CD8-positive, alpha-beta memory T cell (primary cell): ENCODE data around the gene DTWD2. TPM values are rescaled to one million over a fixed set of nuclear protein-coding genes. Genes with fewer than 3 reads are reported as not detected.
"Not testable (repeated sequence)": the region's sequence is repeated elsewhere in the genome, so short reads cannot be mapped to it uniquely, and the experiment has no call there.

Experiments used
- CTCF ChIA-PET: fragments of 350-600 bp; sonication (Branson Sonifier 250); formaldehyde crosslinking; loops from one replicate; lab custom pipeline; 2021; ENCODE audit warnings: antibody characterized with exemption; lab: Charles Lee
- POLR2A ChIA-PET: fragments of 350-600 bp; sonication (Branson Sonifier 250); formaldehyde crosslinking; loops from one replicate; lab custom pipeline; 2021; ENCODE audit warnings: antibody characterized with exemption; lab: Charles Lee
- DNase-seq, 5 donors: peaks; one replicate each; pipeline versions ENCODE4 v3.0.0 to v3.0.0-alpha.2; 2020 to 2022; ENCODE audit warnings: mixed read lengths in 1 of 5
- H3K27ac ChIP-seq: one replicate; pipeline ENCODE4 v1.7.0; 2013; ENCODE audit warnings: low read depth, mild to moderate bottlenecking, low read length, moderate library complexity
- H3K27me3 ChIP-seq: 2 replicates; pipeline ENCODE4 v1.7.0; 2013; ENCODE audit warnings: low read length, mild to moderate bottlenecking; ENCODE audit not compliant: insufficient read depth, poor library complexity, severe bottlenecking
- H3K36me3 ChIP-seq: 2 replicates; pipeline ENCODE4 v1.7.0; 2013; ENCODE audit warnings: mild to moderate bottlenecking, low read length, moderate library complexity; ENCODE audit not compliant: insufficient read depth
- H3K4me1 ChIP-seq: 2 replicates; pipeline ENCODE4 v1.7.0; 2013; ENCODE audit warnings: mild to moderate bottlenecking, low read length, moderate library complexity; ENCODE audit not compliant: insufficient read depth
- H3K4me3 ChIP-seq: 2 replicates; pipeline ENCODE4 v1.7.0; 2013; ENCODE audit warnings: mild to moderate bottlenecking, low read length
- H3K9me3 ChIP-seq: 2 replicates; pipeline ENCODE4 v1.7.0; 2013; ENCODE audit warnings: mild to moderate bottlenecking, low read length
- H3K27ac Mint-ChIP-seq, 8 donors: one replicate each; pipeline ENCODE4 v1.8.0; 2020 to 2021; ENCODE audit warnings: mixed read lengths in 8 of 8, mild to moderate bottlenecking in 6 of 8, inconsistent platforms in 3 of 8, moderate library complexity in 3 of 8
- H3K27me3 Mint-ChIP-seq, 2 donors: one replicate each; pipeline ENCODE4 v1.8.0; 2020 to 2021; ENCODE audit warnings: mixed read lengths in 2 of 2, mild to moderate bottlenecking in 1 of 2, moderate library complexity in 1 of 2
- H3K36me3 Mint-ChIP-seq, 3 donors: one replicate each; pipeline ENCODE4 v1.8.0; 2020 to 2021; ENCODE audit warnings: mixed read lengths in 3 of 3, inconsistent platforms in 1 of 3, mild to moderate bottlenecking in 1 of 3
- H3K4me1 Mint-ChIP-seq, 3 donors: one replicate each; pipeline ENCODE4 v1.8.0; 2020 to 2021; ENCODE audit warnings: mixed read lengths in 3 of 3, inconsistent platforms in 1 of 3, mild to moderate bottlenecking in 1 of 3
- H3K4me3 Mint-ChIP-seq, 7 donors: one replicate each; pipeline ENCODE4 v1.8.0; 2020 to 2021; ENCODE audit warnings: mixed read lengths in 7 of 7, mild to moderate bottlenecking in 6 of 7, moderate library complexity in 4 of 7, inconsistent platforms in 2 of 7
- H3K9me3 Mint-ChIP-seq, 5 donors: one replicate each; pipeline ENCODE4 v1.8.0; 2020 to 2022; ENCODE audit warnings: mixed read lengths in 5 of 5, mild to moderate bottlenecking in 3 of 5, moderate library complexity in 2 of 5, inconsistent platforms in 1 of 5
- polyA plus RNA-seq: library from polyadenylated mRNA; unstranded; fragments of 300-500 nt; fragmentation: Illumina TruSeq; gene quantifications from one replicate; pipeline ENCODE4 v1.2.3, GENCODE V29; 2021
- total RNA-seq, 2 experiments: library from RNA; stranded (reverse); gene quantifications; one replicate each; pipeline ENCODE4 v1.2.3, GENCODE V29; 2021

The DTWD2 gene
- total and polyA plus RNA-seq, 3 experiments from 2014 or later, result 3.3 to 4.2 (median 3.7) TPM

- Mint-ChIP-seq H3K4me3 (no peak overlapping the region), H3K4me1 (no peaks in the 10 kb centered on the region), H3K27me3 (no peaks in the 10 kb centered on the region), H3K9me3 (no peaks in the 10 kb centered on the region), H3K27ac (no peak overlapping the region), H3K36me3 (no peaks in the 10 kb centered on the region)
- Histone ChIP-seq H3K4me1 (no peaks in the 10 kb centered on the region), H3K9me3 (no peaks in the 10 kb centered on the region), H3K27ac (no peak overlapping the region), H3K36me3 (no peaks in the 10 kb centered on the region), H3K4me3 (no peak overlapping the region), H3K27me3 (no peaks in the 10 kb centered on the region)
- CTCF ChIA-PET, result interaction anchor here (1.3 to 1.7 kb wide), 2 partner anchors 28 to 395 kb away, joined by 4 read pairs; partner anchors contain the start of gene DTWD2
- DNase-seq, result no peak
- POLR2A ChIA-PET, result no interaction called here
Measured at GRCh38 chr5:119016125-119016774, 27.9 kb upstream of the DTWD2 start.

- ChIA-PET POLR2A (no interaction called here), CTCF (interaction anchor here (0.8 kb wide), 1 partner anchor 23 kb away, joined by 3 read pairs; the partner anchor contains the start of gene DTWD2)
- H3K27me3 Mint-ChIP-seq, result no peaks in the 10 kb centered on the region
Measured at GRCh38 chr5:119011186-119011585, 22.8 kb upstream of the DTWD2 start.

DNA sequence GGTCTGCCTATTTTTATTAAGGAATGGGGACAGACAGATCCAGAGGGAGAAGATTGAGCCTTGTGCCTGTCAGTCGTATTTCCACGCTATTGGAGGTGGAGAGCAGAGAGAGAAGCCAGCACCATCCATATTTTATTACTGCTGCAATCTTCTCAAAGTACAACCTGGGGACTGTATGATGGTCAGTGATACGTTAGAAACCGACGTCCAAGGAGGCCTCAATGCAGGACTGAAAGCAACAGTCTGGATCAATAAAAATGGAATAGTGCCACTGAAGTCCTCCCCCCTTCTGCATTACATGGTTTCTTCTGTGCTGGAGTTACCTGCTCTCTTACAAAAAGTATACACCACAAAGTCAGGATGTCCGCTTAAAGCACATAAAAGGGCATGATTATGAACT is 21.9 kb upstream of the DTWD2 start:
- CTCF ChIA-PET, result interaction anchor here (0.8 kb wide), 1 partner anchor 22 kb away, joined by 3 read pairs; the partner anchor contains the start of gene DTWD2
- Histone ChIP-seq H3K36me3 (no peaks in the 10 kb centered on the region), H3K4me1 (no peaks in the 10 kb centered on the region), H3K9me3 (no peaks in the 10 kb centered on the region), H3K27ac (no peak overlapping the region), H3K27me3 (no peaks in the 10 kb centered on the region), H3K4me3 (no peak overlapping the region)
- no peak overlapping the region for H3K27ac Mint-ChIP-seq
- POLR2A ChIA-PET, result no interaction called here
- no peaks in the 10 kb centered on the region for H3K4me1 Mint-ChIP-seq
- DNase-seq, result no peak
- H3K4me3 Mint-ChIP-seq, result no peak overlapping the region
- H3K27me3 Mint-ChIP-seq, result no peaks in the 10 kb centered on the region
- H3K9me3 Mint-ChIP-seq, result no peaks in the 10 kb centered on the region
- H3K36me3 Mint-ChIP-seq, result no peaks in the 10 kb centered on the region

More at GRCh38 chr5:119011186-119011585, 22.8 kb upstream of the DTWD2 start:
- H3K4me1 ChIP-seq, result no peaks in the 10 kb centered on the region
- Mint-ChIP-seq H3K27ac (no peak overlapping the region), H3K4me1 (no peaks in the 10 kb centered on the region), H3K9me3 (no peaks in the 10 kb centered on the region), H3K4me3 (no peak overlapping the region), H3K36me3 (no peaks in the 10 kb centered on the region)
- DNase-seq, result no peak
- H3K9me3 ChIP-seq, result no peaks in the 10 kb centered on the region
- no peaks in the 10 kb centered on the region for H3K27me3 ChIP-seq
- no peak overlapping the region for H3K27ac ChIP-seq
- no peak overlapping the region for H3K4me3 ChIP-seq
- H3K36me3 ChIP-seq, result no peaks in the 10 kb centered on the region

DNA sequence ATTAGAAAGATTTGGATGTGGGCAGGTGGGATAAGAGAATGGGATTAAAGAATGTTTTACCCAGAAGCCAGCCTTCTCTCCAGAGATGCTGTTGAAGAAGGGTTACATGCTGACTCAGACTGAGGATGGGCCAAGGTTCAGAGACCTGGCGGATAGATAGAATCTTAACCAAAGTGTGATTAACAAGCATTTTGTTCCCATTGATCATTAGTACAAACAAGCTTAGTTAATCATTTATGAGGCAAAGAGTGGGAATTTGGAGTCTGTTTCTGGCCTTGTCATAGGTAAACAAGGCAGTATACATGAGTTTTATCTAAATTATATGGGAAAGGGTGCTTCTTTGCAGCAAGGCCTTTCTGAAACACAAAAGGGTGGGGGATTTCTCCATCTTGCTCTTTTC is 20.8 kb upstream of the DTWD2 start:
- Histone ChIP-seq H3K27ac (no peak overlapping the region), H3K4me3 (no peak overlapping the region), H3K36me3 (no peaks in the 10 kb centered on the region), H3K9me3 (no peaks in the 10 kb centered on the region), H3K4me1 (no peaks in the 10 kb centered on the region), H3K27me3 (no peaks in the 10 kb centered on the region)
- no peak for DNase-seq
- no peaks in the 10 kb centered on the region for H3K9me3 Mint-ChIP-seq
- ChIA-PET CTCF (no interaction called here), POLR2A (no interaction called here)
- no peaks in the 10 kb centered on the region for H3K36me3 Mint-ChIP-seq
- no peak overlapping the region for H3K27ac Mint-ChIP-seq
- no peaks in the 10 kb centered on the region for H3K4me1 Mint-ChIP-seq
- no peaks in the 10 kb centered on the region for H3K27me3 Mint-ChIP-seq
- H3K4me3 Mint-ChIP-seq, result no peak overlapping the region

DNA sequence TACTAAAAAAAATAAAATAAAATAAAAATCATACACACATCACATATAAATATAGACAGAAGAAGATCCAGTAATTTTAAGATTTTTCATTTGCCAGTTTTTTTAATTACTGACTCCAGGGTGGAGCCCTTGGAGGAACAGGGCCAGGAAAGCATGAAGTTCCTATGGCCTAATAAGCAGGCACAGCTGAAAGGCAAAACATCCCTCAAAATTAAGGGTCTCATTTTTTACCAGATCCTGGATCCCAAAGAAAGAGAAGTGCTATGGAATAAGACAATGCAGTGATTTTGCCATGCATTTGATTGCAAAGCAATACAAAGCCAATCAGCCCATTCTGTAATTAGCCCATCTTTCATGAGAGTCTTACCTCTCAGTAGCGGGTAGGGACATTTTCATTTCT is 11.3 kb upstream of the DTWD2 start:
- no peak overlapping the region for H3K4me3 ChIP-seq
- Mint-ChIP-seq H3K27me3 (peaks cover 9 to 31% of the 10 kb centered on the region in 2 donors), H3K4me1 (no peaks in the 10 kb centered on the region), H3K4me3 (no peak overlapping the region), H3K27ac (no peak overlapping the region), H3K36me3 (peaks cover 0 to 26% (median 2%) of the 10 kb centered on the region in 3 donors), H3K9me3 (peaks cover 12 to 27% (median 20%) of the 10 kb centered on the region in 5 donors)
- H3K9me3 ChIP-seq, result peaks cover 9% of the 10 kb centered on the region
- CTCF ChIA-PET, result interaction anchor here (1.9 to 5.2 kb wide), 2 partner anchors 12 to 316 kb away, joined by 3 to 30 read pairs; partner anchors contain the start of gene DTWD2
- H3K27ac ChIP-seq, result no peak overlapping the region
- H3K4me1 ChIP-seq, result no peaks in the 10 kb centered on the region
- POLR2A ChIA-PET, result no interaction called here
- DNase-seq, result no peak
- H3K27me3 ChIP-seq, result no peaks in the 10 kb centered on the region
- H3K36me3 ChIP-seq, result no peaks in the 10 kb centered on the region

GRCh38 chr5:118998861-118999260 is 10.5 kb upstream of the DTWD2 start:
- H3K36me3 ChIP-seq, H3K4me3 Mint-ChIP-seq, H3K27ac Mint-ChIP-seq, H3K4me1 Mint-ChIP-seq, H3K4me3 ChIP-seq, H3K27ac ChIP-seq, DNase-seq, POLR2A ChIA-PET, H3K4me1 ChIP-seq, H3K9me3 ChIP-seq, H3K27me3 ChIP-seq: not testable (repeated sequence)
- CTCF ChIA-PET, result interaction anchor here (5.2 kb wide), 1 partner anchor 11 kb away, joined by 30 read pairs; the partner anchor contains the start of gene DTWD2
- peaks cover 9 to 31% of the 10 kb centered on the region in 2 donors for H3K27me3 Mint-ChIP-seq
- peaks cover 0 to 26% (median 2%) of the 10 kb centered on the region in 3 donors for H3K36me3 Mint-ChIP-seq
- H3K9me3 Mint-ChIP-seq, result peaks cover 12 to 27% (median 20%) of the 10 kb centered on the region in 5 donors

DNA sequence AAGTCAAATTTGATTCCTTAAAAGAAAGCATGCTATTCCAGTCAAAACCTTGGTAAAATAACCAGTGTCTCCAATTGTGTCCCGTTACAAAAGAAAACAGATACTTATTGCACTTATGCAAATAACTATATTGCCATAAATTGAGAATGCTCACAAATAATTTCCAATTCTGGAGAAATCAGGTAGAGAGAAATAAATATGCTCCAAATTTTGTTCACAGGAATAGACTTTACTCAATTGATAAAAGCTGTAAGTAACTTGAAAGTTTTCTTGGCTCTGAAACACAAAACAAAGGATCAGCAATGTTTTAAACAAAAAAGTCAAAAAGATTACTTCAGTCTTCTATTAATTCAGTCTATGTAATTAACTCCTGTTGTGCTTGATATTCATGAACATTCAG is 7.8 kb upstream of the DTWD2 start:
- no peak overlapping the region for H3K27ac Mint-ChIP-seq
- peaks cover 0 to 26% (median 2%) of the 10 kb centered on the region in 3 donors for H3K36me3 Mint-ChIP-seq
- H3K4me1 Mint-ChIP-seq, result no peaks in the 10 kb centered on the region
- Histone ChIP-seq H3K4me3 (no peak overlapping the region), H3K27me3 (no peaks in the 10 kb centered on the region), H3K36me3 (no peaks in the 10 kb centered on the region), H3K27ac (no peak overlapping the region), H3K9me3 (peaks cover 9% of the 10 kb centered on the region), H3K4me1 (no peaks in the 10 kb centered on the region)
- CTCF ChIA-PET, result no interaction called here
- peaks cover 12 to 27% (median 20%) of the 10 kb centered on the region in 5 donors for H3K9me3 Mint-ChIP-seq
- POLR2A ChIA-PET, result no interaction called here
- no peak for DNase-seq
- H3K27me3 Mint-ChIP-seq, result peaks cover 3 to 22% of the 10 kb centered on the region in 2 donors
- no peak overlapping the region for H3K4me3 Mint-ChIP-seq

DNA sequence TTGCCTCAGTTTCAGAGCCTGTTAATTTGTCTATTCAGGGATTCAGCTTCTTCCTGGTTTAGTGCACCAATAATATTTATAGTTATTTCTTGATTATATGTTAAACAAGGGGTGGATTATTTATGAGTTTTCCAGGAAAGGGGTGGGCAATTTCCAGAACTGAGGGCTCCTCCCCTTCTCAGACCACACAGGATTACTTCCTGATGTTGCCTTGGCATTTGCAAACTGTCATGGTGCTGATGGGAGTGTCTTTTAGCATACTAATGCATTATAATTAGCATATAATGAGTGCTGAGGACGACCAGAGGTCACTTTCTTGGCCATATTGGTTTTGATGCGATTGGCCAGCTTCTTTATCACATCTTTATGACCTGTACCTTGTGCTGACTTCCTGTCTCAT is 6.2 kb upstream of the DTWD2 start:
- Histone ChIP-seq H3K9me3 (peaks cover 9% of the 10 kb centered on the region), H3K36me3 (no peaks in the 10 kb centered on the region), H3K27me3 (no peaks in the 10 kb centered on the region), H3K27ac (no peak overlapping the region), H3K4me3 (no peak overlapping the region), H3K4me1 (no peaks in the 10 kb centered on the region)
- H3K4me1 Mint-ChIP-seq, result no peaks in the 10 kb centered on the region
- peaks cover 12 to 21% (median 17%) of the 10 kb centered on the region in 5 donors for H3K9me3 Mint-ChIP-seq
- CTCF ChIA-PET, result no interaction called here
- H3K36me3 Mint-ChIP-seq, result peaks cover 0 to 21% (median 0%) of the 10 kb centered on the region in 3 donors
- no peak overlapping the region for H3K27ac Mint-ChIP-seq
- DNase-seq, result no peak
- no peak overlapping the region for H3K4me3 Mint-ChIP-seq
- POLR2A ChIA-PET, result no interaction called here
- H3K27me3 Mint-ChIP-seq, result peaks cover 3 to 10% of the 10 kb centered on the region in 2 donors
